Activated CD4-positive, CD25-positive, alpha-beta regulatory T cell treated with anti-CD3 and anti-CD28 coated beads, Interleukin-2, amount 50 U/mL, for 72 hours (primary cell): ENCODE results near the gene ZNF789.

Source experiments
- DNase-seq: peaks from one replicate; pipeline ENCODE4 v3.0.0; 2021

The ZNF789 gene

GRCh38 chr7:99514050-99514449 is 41.4 kb downstream of the ZNF789 start:
- no peak for DNase-seq

- no peak for DNase-seq
Measured at GRCh38 chr7:99521399-99521798, 48.7 kb downstream of the ZNF789 start.

- DNase-seq = no peak
Measured at GRCh38 chr7:99525713-99526440, 53.2 kb downstream of the ZNF789 start.

GRCh38 chr7:99531354-99531765 is 58.7 kb downstream of the ZNF789 start:
- no peak for DNase-seq

GRCh38 chr7:99535667-99536066 is 63.0 kb downstream of the ZNF789 start:
- DNase-seq = no peak
